Measurements from ENCODE around the gene LSM4.

GRCh38 chr19:18363787-18364186 lies 40.9 kb upstream of the LSM4 start:
- no peak for TF ChIP-seq EZH2phosphoT487 (IDR thresholded peaks at IDR 0.05; ENCODE audit: borderline replicate concordance, low read length)
- TF ChIP-seq, protein P1, sequence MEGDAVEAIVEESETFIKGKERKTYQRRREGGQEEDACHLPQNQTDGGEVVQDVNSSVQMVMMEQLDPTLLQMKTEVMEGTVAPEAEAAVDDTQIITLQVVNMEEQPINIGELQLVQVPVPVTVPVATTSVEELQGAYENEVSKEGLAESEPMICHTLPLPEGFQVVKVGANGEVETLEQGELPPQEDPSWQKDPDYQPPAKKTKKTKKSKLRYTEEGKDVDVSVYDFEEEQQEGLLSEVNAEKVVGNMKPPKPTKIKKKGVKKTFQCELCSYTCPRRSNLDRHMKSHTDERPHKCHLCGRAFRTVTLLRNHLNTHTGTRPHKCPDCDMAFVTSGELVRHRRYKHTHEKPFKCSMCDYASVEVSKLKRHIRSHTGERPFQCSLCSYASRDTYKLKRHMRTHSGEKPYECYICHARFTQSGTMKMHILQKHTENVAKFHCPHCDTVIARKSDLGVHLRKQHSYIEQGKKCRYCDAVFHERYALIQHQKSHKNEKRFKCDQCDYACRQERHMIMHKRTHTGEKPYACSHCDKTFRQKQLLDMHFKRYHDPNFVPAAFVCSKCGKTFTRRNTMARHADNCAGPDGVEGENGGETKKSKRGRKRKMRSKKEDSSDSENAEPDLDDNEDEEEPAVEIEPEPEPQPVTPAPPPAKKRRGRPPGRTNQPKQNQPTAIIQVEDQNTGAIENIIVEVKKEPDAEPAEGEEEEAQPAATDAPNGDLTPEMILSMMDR (IDR thresholded peaks at IDR 0.05; ENCODE audit: low read depth, low read length, poor library complexity, severe bottlenecking): no peak
